Cardiac muscle cell (in vitro differentiated cells and primary cell): ENCODE results near the gene FUT2. TPM values are rescaled to one million over a fixed set of nuclear protein-coding genes. Genes with fewer than 3 reads are reported as not detected.
A peak's percentile ranks its signal among the peaks of the same experiment; 100 is the strongest.
"Not testable (repeated sequence)": the region's sequence is repeated elsewhere in the genome, so short reads cannot be mapped to it uniquely, and the experiment has no call there.

Source experiments
- DNase-seq, 2 donors: peaks; one replicate each; pipeline versions ENCODE4 v3.0.0 to v3.0.0-alpha.2; 2010 to 2017; ENCODE audit warnings: low read depth in 1 of 2, low spot score in 1 of 2
- H3K27ac ChIP-seq: fragments of 200-600 bp; sonication (generic); 2 replicates; pipeline ENCODE4 v1.5.1; 2016
- H3K27me3 ChIP-seq: fragments of 200-600 bp; sonication (generic); 2 replicates; pipeline ENCODE4 v1.6.0; 2016; ENCODE audit warnings: control low read depth
- H3K36me3 ChIP-seq: fragments of 200-600 bp; sonication (generic); 2 replicates; pipeline ENCODE4 v1.5.1; 2016; ENCODE audit warnings: control low read depth
- H3K4me1 ChIP-seq: fragments of 200-600 bp; sonication (generic); 2 replicates; pipeline ENCODE4 v1.8.1; 2017; ENCODE audit warnings: low read depth, mild to moderate bottlenecking, mixed run types
- H3K4me3 ChIP-seq: fragments of 200-600 bp; sonication (generic); 2 replicates; pipeline ENCODE4 v1.5.1; 2016; ENCODE audit warnings: mild to moderate bottlenecking
- H3K9me3 ChIP-seq: fragments of 200-600 bp; sonication (generic); 2 replicates; pipeline ENCODE4 v1.5.1; 2017; ENCODE audit warnings: low read depth, mild to moderate bottlenecking, control low read depth
- polyA plus RNA-seq: library from polyadenylated mRNA; unstranded; fragments of >200 nt; fragmentation: Nextera tagmentation; extraction: Ambion mirVana; gene quantifications from 2 replicates; pipeline ENCODE4 v1.2.1, GENCODE V29; 2016
- total RNA-seq: library from RNA; depleted of rRNA; stranded (reverse); fragments of >200 nt; gene quantifications from 2 replicates; pipeline ENCODE4 v1.2.3, GENCODE V29; 2016
- TF ChIP-seq, protein P1 (sequence below): IDR thresholded peaks from 2 replicates; pipeline ENCODE4 v1.5.1; 2012; ENCODE audit warnings: low read depth, mild to moderate bottlenecking, low read length

Gene FUT2
- total and polyA plus RNA-seq, 2 experiments from 2014 or later: 0.11 TPM; not detected in 1

DNA sequence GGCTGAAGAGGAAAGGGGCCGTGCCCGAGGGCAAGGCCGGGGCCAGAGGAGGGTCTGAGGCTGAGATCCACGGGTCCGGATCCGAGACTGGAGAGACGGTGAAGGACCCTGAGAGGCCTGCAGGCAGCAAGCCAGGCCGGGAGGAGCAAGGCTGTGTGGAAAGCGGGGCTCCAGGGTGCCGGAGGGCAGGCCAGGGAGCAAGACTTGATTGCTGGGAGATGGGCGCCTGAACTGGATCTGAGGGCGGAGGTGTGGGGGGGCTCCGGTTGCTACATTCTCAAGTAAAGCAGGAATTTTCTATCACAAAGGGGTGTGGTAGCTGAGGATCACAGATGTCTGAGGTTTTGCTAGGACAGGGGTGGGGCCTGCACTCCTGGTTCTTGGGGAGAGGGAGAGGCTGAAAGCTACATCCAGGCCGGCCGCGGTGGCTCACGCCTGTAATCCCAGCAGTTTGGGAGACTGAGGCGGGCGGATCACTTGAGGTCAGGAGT, 20.0 kb downstream of the FUT2 start:
- no peak overlapping the region for H3K27ac ChIP-seq
- no peak overlapping the region for H3K4me3 ChIP-seq
- TF ChIP-seq, protein P1, sequence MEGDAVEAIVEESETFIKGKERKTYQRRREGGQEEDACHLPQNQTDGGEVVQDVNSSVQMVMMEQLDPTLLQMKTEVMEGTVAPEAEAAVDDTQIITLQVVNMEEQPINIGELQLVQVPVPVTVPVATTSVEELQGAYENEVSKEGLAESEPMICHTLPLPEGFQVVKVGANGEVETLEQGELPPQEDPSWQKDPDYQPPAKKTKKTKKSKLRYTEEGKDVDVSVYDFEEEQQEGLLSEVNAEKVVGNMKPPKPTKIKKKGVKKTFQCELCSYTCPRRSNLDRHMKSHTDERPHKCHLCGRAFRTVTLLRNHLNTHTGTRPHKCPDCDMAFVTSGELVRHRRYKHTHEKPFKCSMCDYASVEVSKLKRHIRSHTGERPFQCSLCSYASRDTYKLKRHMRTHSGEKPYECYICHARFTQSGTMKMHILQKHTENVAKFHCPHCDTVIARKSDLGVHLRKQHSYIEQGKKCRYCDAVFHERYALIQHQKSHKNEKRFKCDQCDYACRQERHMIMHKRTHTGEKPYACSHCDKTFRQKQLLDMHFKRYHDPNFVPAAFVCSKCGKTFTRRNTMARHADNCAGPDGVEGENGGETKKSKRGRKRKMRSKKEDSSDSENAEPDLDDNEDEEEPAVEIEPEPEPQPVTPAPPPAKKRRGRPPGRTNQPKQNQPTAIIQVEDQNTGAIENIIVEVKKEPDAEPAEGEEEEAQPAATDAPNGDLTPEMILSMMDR: no peak
- peaks cover 26% of the 10 kb centered on the region for H3K4me1 ChIP-seq
- no peaks in the 10 kb centered on the region for H3K36me3 ChIP-seq
- H3K9me3 ChIP-seq: no peaks in the 10 kb centered on the region
- no peaks in the 10 kb centered on the region for H3K27me3 ChIP-seq
- DNase-seq: no peak

DNA sequence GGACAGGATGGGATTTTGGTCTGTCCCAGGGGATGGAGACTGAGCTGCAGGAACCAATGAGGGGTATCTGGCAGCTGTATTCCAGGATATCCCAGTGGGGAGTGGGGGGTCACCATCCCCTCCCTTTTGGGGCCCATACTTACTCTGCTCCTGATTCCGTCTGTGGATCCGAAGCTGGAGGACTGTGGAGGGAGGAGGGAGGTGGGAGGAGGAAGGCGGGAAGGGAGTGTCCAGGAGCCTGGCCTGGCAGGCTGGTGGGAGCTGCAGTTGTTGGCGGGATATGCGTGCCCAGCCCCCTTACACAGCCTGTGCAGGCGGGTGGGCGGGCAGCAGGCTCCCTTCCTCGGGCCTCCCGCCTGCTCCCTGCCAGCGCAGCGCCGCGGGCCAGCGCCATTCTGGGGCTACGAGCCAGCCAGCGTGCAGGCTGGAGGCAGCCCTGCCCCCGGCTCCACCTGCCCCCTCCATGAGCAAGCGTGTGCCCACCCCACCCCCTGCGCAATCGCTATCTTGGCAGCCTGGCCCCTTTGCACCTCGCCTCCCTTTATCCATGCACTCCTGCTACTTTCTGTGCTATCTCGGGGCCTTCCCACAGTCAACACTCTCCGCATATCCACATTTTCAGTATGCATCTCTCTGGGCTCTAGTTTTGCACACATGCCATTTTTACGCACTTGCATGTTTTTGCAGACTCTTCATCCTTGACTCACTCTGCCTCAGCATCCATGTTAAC, 21.0 kb downstream of the FUT2 start:
- no peaks in the 10 kb centered on the region for H3K27me3 ChIP-seq
- H3K27ac ChIP-seq: peak overlapping the region; percentile 60
- H3K4me1 ChIP-seq: peaks cover 26% of the 10 kb centered on the region
- TF ChIP-seq, protein P1: no peak
- peak; percentile 38 to 84 for DNase-seq
- no peak overlapping the region for H3K4me3 ChIP-seq
- H3K36me3 ChIP-seq: no peaks in the 10 kb centered on the region
- no peaks in the 10 kb centered on the region for H3K9me3 ChIP-seq

DNA sequence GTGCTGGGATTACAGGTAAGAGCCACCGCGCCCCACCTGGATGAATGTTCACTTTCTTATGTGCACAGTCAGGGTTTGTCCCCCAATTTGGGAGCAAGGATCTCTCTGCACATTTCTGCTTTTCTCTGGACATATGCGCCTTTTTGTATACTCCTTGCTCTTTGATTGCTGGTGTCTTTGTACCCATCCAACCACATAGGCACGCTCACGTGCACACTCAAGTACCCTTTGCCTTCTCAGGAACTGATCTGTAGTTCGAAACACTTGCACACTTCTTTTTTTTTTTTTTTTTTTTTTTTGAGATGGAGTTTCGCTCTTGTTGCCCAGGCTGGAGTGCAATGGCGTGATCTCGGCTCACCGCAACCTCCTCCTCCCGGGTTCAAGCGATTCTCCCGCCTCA, 22.3 kb downstream of the FUT2 start:
- peaks cover 26% of the 10 kb centered on the region for H3K4me1 ChIP-seq
- not testable (repeated sequence) for H3K27me3 ChIP-seq, H3K27ac ChIP-seq, DNase-seq, H3K4me3 ChIP-seq, H3K36me3 ChIP-seq, H3K9me3 ChIP-seq

DNA sequence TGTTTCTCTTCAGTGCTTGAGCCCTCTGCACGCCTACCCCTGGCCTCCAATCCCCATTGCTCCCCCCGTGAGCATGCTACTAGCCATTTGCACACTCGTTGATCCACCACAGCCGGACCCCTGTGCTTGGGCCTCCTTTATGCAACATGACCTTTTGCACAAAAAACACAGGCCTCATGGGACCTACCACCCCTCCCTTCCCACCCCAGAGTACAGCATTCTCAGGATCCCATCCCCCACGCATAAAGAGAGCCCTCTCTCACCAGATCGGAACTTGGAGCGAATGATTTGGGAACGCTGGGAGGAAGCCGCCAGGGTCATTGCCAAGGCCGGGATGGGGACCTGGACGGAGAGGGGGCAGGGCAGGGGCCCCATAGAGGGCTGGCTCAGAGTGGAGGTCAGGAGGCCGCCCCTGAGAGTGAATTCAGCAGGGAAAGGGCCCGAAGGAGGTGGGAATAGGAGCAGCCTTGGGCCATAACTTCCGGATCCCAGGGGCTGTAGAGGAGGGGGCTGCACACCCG, 23.0 kb downstream of the FUT2 start:
- no peak overlapping the region for H3K4me3 ChIP-seq
- peaks cover 26% of the 10 kb centered on the region for H3K4me1 ChIP-seq
- TF ChIP-seq, protein P1: no peak
- H3K27me3 ChIP-seq: no peaks in the 10 kb centered on the region
- H3K27ac ChIP-seq: peak overlapping the region; percentile 11
- no peak for DNase-seq
- H3K36me3 ChIP-seq: no peaks in the 10 kb centered on the region
- H3K9me3 ChIP-seq: no peaks in the 10 kb centered on the region

DNA sequence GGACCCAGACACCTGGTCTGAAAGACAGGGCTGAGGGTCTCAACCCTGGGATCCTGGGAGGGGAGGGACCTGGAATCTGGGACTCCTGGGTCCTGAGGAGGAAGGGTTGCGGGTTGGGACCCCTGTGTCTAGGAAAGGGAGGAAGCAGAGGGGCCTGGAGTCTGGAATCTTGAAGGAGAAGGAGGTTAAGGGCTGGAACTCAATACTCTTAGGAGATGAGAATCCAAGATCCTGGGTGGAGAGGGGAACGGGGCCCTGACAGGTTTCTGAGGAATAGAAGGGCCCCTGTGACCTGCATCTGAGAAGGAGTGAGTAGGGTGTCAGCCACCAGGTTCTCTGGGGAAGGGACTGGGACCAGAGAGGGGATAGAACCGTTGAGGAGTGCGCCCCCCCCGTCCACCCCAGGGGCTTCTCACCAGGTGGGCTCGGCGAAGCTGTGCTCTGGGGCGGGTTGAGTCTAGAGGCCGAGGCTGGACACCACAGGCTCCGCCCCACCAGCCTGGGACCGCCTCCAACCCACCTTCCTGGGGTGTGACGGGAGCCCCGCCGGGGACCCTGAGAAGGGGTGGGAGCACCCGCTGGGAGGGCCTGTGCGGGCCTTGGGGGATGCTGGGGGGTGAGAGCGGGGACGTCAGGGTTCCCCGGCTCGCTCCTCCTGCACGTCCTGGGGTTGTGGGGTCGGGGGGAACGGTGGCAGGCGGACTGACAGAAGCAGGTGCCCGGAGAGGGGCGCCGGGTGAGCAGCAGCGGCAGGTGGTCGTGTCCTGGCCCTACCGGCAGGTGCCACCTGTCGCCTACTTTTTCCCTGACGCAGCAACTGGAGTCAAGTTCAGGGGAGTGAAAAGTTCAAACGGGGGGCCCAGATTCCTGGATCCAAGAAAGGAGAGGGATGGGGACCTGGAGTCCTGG, 23.7 kb downstream of the FUT2 start, which contains the start of gene MAMSTR:
MAMSTR (minus strand) TSS at position 463 of the 909 bp plus-strand sequence. CDS start 694 bp downstream, outside the sequence.
- Histone ChIP-seq H3K4me1 (peaks cover 26% of the 10 kb centered on the region), H3K4me3 (peak within 1 kb of the TSS; percentile 65), H3K9me3 (no peaks in the 10 kb centered on the region), H3K36me3 (no peaks in the 10 kb centered on the region), H3K27me3 (no peaks in the 10 kb centered on the region), H3K27ac (peak within 1 kb of the TSS; percentile 60)
- DNase-seq: no peak
- TF ChIP-seq, protein P1: no peak
